Ishikawa (cell line): ENCODE measurements around the gene HCN2.

ENCODE experiments used
- CEBPB ChIP-seq: IDR thresholded peaks from 2 replicates; pipeline ENCODE4 v1.6.1; 2012
- CREB1 ChIP-seq: IDR thresholded peaks from 2 replicates; pipeline ENCODE4 v1.6.1; 2012; ENCODE audit warnings: low read depth
- EP300 ChIP-seq: IDR thresholded peaks from 2 replicates; pipeline ENCODE4 v1.6.1; 2012; ENCODE audit warnings: borderline replicate concordance
- FOXM1 ChIP-seq: IDR thresholded peaks from 2 replicates; pipeline ENCODE4 v1.6.1; 2012; ENCODE audit warnings: low read depth, borderline replicate concordance
- RAD21 ChIP-seq: IDR thresholded peaks from 2 replicates; pipeline ENCODE4 v1.6.1; 2012; ENCODE audit warnings: low read depth
- YY1 ChIP-seq: IDR thresholded peaks from 2 replicates; pipeline ENCODE4 v1.6.1; 2012; ENCODE audit warnings: low read depth
- TF ChIP-seq, protein P1 (sequence below): IDR thresholded peaks from 2 replicates; pipeline ENCODE4 v1.6.1; 2012; ENCODE audit warnings: low read depth, mild to moderate bottlenecking
- TF ChIP-seq, protein P2 (sequence below): IDR thresholded peaks from 2 replicates; pipeline ENCODE4 v1.6.1; 2012

DNA sequence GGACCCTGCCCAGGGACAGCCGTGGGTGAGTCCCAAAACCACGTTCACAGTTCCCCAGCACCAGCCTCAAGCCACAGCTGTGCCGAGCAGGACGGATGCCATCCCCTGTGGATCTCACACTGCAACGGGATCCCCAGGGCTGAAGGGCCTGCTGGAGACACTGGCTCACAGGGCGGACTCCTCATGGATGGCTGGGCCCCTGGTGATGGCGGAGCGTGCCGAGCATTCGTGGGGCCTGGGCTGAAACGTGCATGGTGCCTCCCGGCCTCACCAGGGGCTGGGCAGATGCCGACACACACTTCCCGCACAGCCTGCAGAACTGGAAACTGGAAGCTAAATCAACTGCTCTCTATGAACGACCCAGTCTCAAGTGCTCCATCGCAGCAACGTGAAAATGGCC is 63.7 kb downstream of the HCN2 start:
- TF ChIP-seq RAD21 (no peak), EP300 (no peak), FOXM1 (no peak), YY1 (no peak), CREB1 (no peak), CEBPB (no peak)
- TF ChIP-seq, protein P1, sequence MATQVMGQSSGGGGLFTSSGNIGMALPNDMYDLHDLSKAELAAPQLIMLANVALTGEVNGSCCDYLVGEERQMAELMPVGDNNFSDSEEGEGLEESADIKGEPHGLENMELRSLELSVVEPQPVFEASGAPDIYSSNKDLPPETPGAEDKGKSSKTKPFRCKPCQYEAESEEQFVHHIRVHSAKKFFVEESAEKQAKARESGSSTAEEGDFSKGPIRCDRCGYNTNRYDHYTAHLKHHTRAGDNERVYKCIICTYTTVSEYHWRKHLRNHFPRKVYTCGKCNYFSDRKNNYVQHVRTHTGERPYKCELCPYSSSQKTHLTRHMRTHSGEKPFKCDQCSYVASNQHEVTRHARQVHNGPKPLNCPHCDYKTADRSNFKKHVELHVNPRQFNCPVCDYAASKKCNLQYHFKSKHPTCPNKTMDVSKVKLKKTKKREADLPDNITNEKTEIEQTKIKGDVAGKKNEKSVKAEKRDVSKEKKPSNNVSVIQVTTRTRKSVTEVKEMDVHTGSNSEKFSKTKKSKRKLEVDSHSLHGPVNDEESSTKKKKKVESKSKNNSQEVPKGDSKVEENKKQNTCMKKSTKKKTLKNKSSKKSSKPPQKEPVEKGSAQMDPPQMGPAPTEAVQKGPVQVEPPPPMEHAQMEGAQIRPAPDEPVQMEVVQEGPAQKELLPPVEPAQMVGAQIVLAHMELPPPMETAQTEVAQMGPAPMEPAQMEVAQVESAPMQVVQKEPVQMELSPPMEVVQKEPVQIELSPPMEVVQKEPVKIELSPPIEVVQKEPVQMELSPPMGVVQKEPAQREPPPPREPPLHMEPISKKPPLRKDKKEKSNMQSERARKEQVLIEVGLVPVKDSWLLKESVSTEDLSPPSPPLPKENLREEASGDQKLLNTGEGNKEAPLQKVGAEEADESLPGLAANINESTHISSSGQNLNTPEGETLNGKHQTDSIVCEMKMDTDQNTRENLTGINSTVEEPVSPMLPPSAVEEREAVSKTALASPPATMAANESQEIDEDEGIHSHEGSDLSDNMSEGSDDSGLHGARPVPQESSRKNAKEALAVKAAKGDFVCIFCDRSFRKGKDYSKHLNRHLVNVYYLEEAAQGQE: no peak
- TF ChIP-seq, protein P2, sequence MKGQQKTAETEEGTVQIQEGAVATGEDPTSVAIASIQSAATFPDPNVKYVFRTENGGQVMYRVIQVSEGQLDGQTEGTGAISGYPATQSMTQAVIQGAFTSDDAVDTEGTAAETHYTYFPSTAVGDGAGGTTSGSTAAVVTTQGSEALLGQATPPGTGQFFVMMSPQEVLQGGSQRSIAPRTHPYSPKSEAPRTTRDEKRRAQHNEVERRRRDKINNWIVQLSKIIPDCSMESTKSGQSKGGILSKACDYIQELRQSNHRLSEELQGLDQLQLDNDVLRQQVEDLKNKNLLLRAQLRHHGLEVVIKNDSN: no peak
